GM20000 (cell line): ENCODE results near the gene POP7.

ENCODE experiments used
- DNase-seq: peaks from one replicate; pipeline ENCODE4 v3.0.0; 2012; ENCODE audit warnings: low spot score
- TF ChIP-seq, protein P1 (sequence below): IDR thresholded peaks from 2 replicates; pipeline ENCODE4 v1.5.1; 2012; ENCODE audit warnings: mild to moderate bottlenecking, control low read depth; ENCODE audit errors: extremely low read depth, missing control alignments

The POP7 gene

DNA sequence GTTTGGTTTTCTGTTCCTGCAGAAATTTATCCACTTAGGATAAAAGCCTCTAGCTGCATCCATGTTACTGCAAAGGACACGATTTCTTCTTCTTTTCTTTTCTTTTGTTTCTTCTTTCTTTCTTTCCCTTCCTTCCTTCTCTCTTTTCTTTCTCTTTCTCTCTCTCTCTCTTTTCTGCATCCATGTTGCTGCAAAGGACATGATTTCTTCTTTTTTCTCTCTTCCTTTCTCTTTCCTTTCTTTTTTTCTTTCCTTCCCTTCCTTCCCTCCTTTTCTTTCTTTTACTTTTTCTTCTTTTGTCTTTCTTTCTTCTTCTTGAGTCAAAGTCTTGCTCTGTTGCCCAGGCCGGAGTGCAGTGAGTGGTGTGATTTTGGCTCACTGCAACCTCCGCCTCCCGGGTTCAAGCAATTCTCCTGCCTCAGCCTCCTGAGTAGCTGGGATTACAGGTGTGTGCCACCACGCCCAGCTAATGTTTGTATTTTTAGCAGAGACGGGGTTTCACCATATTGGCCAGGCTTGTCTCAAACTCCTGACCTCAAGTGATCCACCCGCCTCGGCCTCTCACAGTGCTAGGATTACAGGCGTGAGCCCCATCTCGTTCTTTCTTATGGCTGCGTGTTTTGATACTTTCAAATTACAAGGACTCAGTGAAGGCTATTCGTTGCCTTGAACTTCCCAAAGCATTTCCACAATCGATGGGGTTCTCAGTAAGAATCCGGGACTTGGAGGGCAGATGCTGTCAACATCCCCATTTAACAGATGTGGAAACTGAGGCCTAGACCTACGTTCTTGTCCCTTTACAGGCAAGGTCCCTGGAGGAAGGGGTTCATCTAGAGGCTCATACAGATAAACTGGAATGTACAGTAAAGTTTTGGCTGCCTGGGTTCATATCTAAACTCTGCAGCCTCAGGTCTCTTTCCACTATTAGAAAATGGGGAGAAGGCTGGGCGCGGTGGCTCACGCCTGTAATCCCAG lies 34.3 kb upstream of the POP7 start:
- TF ChIP-seq, protein P1, sequence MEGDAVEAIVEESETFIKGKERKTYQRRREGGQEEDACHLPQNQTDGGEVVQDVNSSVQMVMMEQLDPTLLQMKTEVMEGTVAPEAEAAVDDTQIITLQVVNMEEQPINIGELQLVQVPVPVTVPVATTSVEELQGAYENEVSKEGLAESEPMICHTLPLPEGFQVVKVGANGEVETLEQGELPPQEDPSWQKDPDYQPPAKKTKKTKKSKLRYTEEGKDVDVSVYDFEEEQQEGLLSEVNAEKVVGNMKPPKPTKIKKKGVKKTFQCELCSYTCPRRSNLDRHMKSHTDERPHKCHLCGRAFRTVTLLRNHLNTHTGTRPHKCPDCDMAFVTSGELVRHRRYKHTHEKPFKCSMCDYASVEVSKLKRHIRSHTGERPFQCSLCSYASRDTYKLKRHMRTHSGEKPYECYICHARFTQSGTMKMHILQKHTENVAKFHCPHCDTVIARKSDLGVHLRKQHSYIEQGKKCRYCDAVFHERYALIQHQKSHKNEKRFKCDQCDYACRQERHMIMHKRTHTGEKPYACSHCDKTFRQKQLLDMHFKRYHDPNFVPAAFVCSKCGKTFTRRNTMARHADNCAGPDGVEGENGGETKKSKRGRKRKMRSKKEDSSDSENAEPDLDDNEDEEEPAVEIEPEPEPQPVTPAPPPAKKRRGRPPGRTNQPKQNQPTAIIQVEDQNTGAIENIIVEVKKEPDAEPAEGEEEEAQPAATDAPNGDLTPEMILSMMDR: no peak
- DNase-seq: no peak

DNA sequence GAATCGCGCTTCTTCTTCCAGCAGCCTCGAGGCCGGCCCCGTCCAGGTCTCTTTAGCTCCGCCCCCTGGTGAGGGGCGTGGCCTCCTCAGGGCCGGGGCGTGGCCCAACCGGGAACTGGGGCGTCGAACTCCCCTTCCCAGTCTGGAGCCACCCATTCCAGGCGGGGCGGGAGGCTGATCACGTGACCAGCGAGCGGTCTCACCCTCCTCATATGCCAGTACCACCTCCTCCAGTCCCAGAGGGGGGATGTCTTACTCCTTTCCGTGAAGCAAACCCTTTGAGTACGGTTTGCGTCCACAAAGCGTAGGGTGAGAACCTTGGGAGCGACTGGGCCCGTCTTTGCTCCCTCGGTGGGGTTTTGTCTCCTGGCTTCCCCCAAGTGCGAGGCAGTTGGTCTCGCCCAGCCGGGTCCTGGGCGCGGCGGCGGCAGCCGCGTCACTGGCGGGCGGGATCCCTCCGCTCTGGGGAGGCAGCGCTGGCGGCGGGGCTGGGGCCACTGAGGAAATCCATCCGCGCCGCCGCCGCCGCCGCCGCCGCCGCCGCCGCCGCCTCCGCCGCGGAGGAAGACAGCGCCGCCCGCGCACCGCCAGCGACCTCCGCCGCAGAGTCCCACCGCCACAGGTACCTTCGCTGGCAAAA lies 32.5 kb upstream of the POP7 start, which contains the start of gene GNB2:
Gene GNB2, plus strand, starts transcription at position 439 of the 640 bp plus-strand sequence. CDS start 2,526 bp downstream, outside the sequence.
- DNase-seq: peak; percentile 97
- TF ChIP-seq, protein P1: no peak

DNA sequence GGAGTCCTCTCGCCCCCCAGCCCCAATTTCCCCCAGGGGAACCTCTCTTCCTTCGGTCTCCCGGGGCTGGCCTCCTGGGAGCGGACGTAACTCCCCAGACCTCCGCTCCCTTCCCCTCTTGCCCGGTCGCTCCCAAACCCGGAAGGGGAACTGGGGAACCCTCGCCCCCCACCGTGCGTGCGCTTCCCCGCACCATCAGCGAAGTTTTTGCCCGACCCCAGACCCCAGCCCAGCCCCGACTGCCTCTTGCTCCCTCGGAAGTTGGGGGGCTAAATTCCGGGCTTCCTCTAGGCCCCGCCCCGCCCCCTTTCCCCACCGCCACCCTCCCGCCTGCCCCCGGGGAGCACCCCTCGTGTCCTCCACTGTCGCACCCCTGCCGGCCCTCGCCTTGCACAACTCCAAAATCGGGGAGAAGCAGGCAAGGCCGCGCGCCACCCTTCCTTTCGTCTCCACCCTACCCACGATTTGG lies 31.9 kb upstream of the POP7 start:
- peak; percentile 54 for DNase-seq
- TF ChIP-seq, protein P1: no peak

DNA sequence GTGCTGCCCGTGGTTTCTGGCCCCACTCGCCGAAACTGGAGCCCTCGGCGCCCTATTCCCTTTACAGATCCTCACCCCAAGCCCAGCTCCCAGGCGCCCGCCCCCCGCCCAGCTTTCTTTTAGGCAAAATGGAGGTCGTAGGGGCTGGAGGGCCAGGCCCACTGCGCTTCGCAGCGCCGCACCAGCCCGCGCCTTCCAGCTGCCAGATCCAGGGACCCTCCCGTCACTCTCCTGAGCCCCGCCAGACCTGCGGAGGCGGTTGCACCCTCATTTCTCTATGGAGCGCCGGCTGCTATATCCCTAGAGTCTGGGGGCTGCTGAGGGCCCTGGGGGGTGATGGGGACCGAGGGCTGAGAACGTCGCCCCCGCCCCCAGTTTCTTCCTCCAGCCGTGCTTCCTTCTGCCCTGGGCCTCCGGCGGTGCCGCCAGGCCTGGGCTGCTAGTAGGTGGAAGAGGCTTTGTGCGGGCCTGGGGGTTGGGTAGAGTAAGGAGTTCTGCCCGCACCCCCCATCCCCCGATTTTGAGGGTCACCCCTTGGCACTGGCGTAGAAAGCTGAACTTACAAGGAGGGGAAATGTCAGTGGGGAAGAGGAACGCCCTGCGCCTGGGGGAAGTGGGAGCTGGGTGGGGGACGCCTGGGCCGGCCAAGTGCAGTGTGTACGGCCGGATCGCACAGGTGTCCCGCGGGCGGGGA lies 31.4 kb upstream of the POP7 start:
- TF ChIP-seq, protein P1: no peak
- DNase-seq: peak; percentile 28

DNA sequence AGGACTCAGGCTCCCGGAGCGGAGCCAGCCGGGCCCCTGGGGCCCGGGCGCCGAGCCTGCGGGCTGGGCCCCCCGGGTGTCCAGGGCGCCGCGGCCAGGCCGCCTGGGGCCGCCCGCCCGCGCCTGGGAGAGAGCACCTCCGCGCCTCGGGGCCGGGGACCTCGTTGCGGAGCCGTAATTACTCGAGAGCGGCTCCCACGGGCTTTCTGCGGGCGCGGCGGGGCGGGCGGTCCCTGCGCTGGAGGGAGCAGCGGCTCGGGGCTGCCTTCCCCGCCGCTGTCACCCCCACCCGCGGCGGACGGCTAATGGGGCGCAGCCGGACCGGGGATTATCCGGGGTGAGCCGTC lies 30.8 kb upstream of the POP7 start:
- TF ChIP-seq, protein P1: no peak
- peak; percentile 43 for DNase-seq

DNA sequence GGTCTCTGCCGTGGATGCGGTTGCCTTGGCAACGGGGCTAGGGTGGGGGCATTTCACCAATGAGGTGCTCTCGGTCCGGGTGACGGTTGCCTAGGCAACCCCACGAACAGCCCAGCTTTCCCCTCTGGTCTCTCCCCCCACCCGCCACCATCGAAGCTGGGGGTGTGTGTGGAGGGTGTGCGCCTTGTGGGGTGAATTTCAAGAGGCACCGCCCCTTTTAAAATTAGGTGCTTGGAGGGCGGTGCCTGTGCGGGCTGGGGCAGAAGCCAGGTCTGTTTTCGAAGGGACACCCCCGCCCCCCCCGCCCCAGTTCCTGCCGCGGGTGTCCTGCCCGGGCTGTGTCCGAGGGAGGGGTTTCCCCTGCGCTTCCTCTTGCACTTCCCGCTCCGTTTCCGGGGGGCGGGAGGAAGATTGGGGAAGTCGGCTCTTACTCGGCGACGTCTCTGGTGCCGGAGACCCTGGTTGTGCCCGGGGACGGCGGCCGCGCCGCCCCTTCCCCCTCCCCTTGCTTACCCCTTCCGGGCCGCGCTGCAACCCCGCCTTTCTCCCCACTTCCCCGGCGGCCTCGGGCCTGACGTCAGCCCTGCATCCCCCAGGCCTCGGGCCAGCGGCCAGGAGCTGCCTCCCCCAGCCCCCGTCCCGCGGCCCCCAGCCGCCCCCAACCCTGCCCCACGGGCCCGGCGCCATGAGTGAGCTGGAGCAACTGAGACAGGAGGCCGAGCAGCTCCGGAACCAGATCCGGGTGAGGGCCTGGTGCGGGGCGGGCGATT lies 30.2 kb upstream of the POP7 start:
- DNase-seq: peak; percentile 91

More for the DNA sequence above, 30.2 kb upstream of the POP7 start:
- TF ChIP-seq, protein P1: no peak
